Glutamatergic neuron (in vitro differentiated cells): ENCODE results near the gene GTF2E1. TPM values are rescaled to one million over a fixed set of nuclear protein-coding genes. Genes with fewer than 3 reads are reported as not detected.

ENCODE experiments used
- DNase-seq: peaks from one replicate; pipeline ENCODE4 v3.0.0; 2022
- H3K27ac Mint-ChIP-seq: one replicate; pipeline ENCODE4 v1.8.0; 2020; ENCODE audit warnings: mild to moderate bottlenecking, mixed read lengths, inconsistent platforms; ENCODE audit not compliant: unreplicated experiment
- H3K27me3 Mint-ChIP-seq: one replicate; pipeline ENCODE4 v1.8.0; 2020; ENCODE audit warnings: mild to moderate bottlenecking, moderate library complexity, mixed read lengths, inconsistent platforms; ENCODE audit not compliant: unreplicated experiment
- H3K36me3 Mint-ChIP-seq: one replicate; pipeline ENCODE4 v1.8.0; 2020; ENCODE audit warnings: mild to moderate bottlenecking, mixed read lengths, inconsistent platforms; ENCODE audit not compliant: unreplicated experiment
- H3K4me1 Mint-ChIP-seq: one replicate; pipeline ENCODE4 v1.8.0; 2020; ENCODE audit warnings: mild to moderate bottlenecking, low read depth, mixed read lengths, inconsistent platforms; ENCODE audit not compliant: unreplicated experiment
- H3K4me3 Mint-ChIP-seq: one replicate; pipeline ENCODE4 v1.8.0; 2020; ENCODE audit warnings: mild to moderate bottlenecking, mixed read lengths, inconsistent platforms; ENCODE audit not compliant: unreplicated experiment
- H3K9me3 Mint-ChIP-seq: one replicate; pipeline ENCODE4 v1.8.0; 2020; ENCODE audit warnings: mild to moderate bottlenecking, moderate library complexity, mixed read lengths, inconsistent platforms; ENCODE audit not compliant: unreplicated experiment
- CTCF ChIP-seq: fragments of 200-600 bp; sonication (generic); IDR thresholded peaks from one replicate; pipeline ENCODE4 v1.5.0; 2021; ENCODE audit not compliant: partially characterized antibody, unreplicated experiment
- total RNA-seq: library from RNA; stranded (reverse); fragmentation: NEBNext Ultra II Directional; extraction: Animal tissue kit (Norgen Biotek cat#: 25700); gene quantifications from one replicate; pipeline ENCODE4 v1.2.1, GENCODE V29; 2021; ENCODE audit not compliant: unreplicated experiment

GTF2E1 gene
- total RNA-seq, 1 donor from 2014 or later, result 40.5 TPM

- no peaks in the 10 kb centered on the region for H3K36me3 Mint-ChIP-seq
- no peak for TF ChIP-seq CTCF
- no peak overlapping the region for H3K27ac Mint-ChIP-seq
- no peak overlapping the region for H3K4me3 Mint-ChIP-seq
- no peaks in the 10 kb centered on the region for H3K4me1 Mint-ChIP-seq
- DNase-seq, result no peak
- no peaks in the 10 kb centered on the region for H3K27me3 Mint-ChIP-seq
- no peaks in the 10 kb centered on the region for H3K9me3 Mint-ChIP-seq
Observed at GRCh38 chr3:120802916-120803315, 60.4 kb downstream of the GTF2E1 start.

GRCh38 chr3:120816728-120817127, 74.2 kb downstream of the GTF2E1 start:
- TF ChIP-seq CTCF, result no peak
- DNase-seq, result no peak
- H3K27me3 Mint-ChIP-seq, result peaks cover 1% of the 10 kb centered on the region
- H3K9me3 Mint-ChIP-seq, result no peaks in the 10 kb centered on the region
- no peak overlapping the region for H3K27ac Mint-ChIP-seq
- no peaks in the 10 kb centered on the region for H3K36me3 Mint-ChIP-seq
- peaks cover 5% of the 10 kb centered on the region for H3K4me1 Mint-ChIP-seq
- H3K4me3 Mint-ChIP-seq, result no peak overlapping the region

GRCh38 chr3:120820748-120821147, 78.2 kb downstream of the GTF2E1 start:
- peaks cover 1% of the 10 kb centered on the region for H3K27me3 Mint-ChIP-seq
- H3K9me3 Mint-ChIP-seq, result peaks cover 3% of the 10 kb centered on the region
- H3K36me3 Mint-ChIP-seq, result no peaks in the 10 kb centered on the region
- no peak for DNase-seq
- no peak for TF ChIP-seq CTCF
- H3K27ac Mint-ChIP-seq, result no peak overlapping the region
- H3K4me1 Mint-ChIP-seq, result peaks cover 5% of the 10 kb centered on the region
- H3K4me3 Mint-ChIP-seq, result no peak overlapping the region

GRCh38 chr3:120821426-120821825, 78.9 kb downstream of the GTF2E1 start:
- H3K36me3 Mint-ChIP-seq, result no peaks in the 10 kb centered on the region
- H3K4me1 Mint-ChIP-seq, result peaks cover 5% of the 10 kb centered on the region
- no peak overlapping the region for H3K27ac Mint-ChIP-seq
- DNase-seq, result no peak
- no peak overlapping the region for H3K4me3 Mint-ChIP-seq
- H3K27me3 Mint-ChIP-seq, result peaks cover 1% of the 10 kb centered on the region
- TF ChIP-seq CTCF, result no peak
- H3K9me3 Mint-ChIP-seq, result peaks cover 3% of the 10 kb centered on the region

- H3K27me3 Mint-ChIP-seq, result no peaks in the 10 kb centered on the region
- H3K4me3 Mint-ChIP-seq, result no peak overlapping the region
- H3K9me3 Mint-ChIP-seq, result peaks cover 3% of the 10 kb centered on the region
- TF ChIP-seq CTCF, result no peak
- peaks cover 3% of the 10 kb centered on the region for H3K4me1 Mint-ChIP-seq
- no peaks in the 10 kb centered on the region for H3K36me3 Mint-ChIP-seq
- no peak for DNase-seq
- H3K27ac Mint-ChIP-seq, result no peak overlapping the region
Observed at GRCh38 chr3:120823156-120823555, 80.6 kb downstream of the GTF2E1 start.
